NB4 (cell line): ENCODE results near the gene ZBTB4.

Experiments used
- CTCF ChIP-seq: IDR thresholded peaks from one replicate; pipeline ENCODE4 v1.5.1; 2012; ENCODE audit warnings: low read depth, low read length
- MYC ChIP-seq: IDR thresholded peaks from 2 replicates; pipeline ENCODE4 v1.6.1; 2011; ENCODE audit warnings: low read depth, low read length

DNA sequence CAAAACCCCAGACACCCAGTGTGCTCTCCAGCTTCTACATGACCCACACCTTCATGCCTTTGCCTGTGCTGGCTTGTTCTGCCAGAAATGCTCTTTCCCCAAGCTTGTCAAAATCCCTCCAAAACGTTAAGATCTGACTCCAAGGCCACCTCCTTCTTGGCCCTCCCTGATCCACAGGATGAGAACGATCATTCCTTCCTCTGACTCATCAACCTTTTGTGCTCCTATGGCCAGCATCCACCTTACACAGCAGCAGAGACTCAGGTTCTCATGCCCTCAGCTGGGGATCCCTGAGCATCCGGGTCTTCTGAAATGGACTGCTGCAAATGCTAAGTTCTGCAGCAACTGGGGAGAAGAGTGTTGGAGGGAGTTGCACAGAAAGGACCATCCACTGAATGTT is 2.9 kb downstream of the ZBTB4 start:
- no peak for TF ChIP-seq MYC
- no peak for TF ChIP-seq CTCF
